Occipital lobe (tissue), 2 donors: ENCODE results near the gene ITFG1. TPM values are rescaled to one million over a fixed set of nuclear protein-coding genes. Genes with fewer than 3 reads are reported as not detected.
A peak's percentile ranks its signal among the peaks of the same experiment; 100 is the strongest.

ENCODE experiments used
- DNase-seq: peaks from one replicate; lab custom pipeline; 2025; lab: John Stamatoyannopoulos, UW
- total RNA-seq: library from RNA; depleted of rRNA; stranded (reverse); fragments of >200 nt; gene quantifications from one replicate; pipeline ENCODE4 v1.2.3, GENCODE V29; 2014

Gene ITFG1
- 187 TPM for total RNA-seq

GRCh38 chr16:47460711-47461597 lies at the start of gene ITFG1, which contains the start of gene PHKB:
Gene ITFG1, minus strand, starts transcription at chr16:47461063. Its CDS starts 18 bp downstream, at chr16:47461045.
Gene PHKB, plus strand, starts transcription at chr16:47461331. Its CDS starts 20 bp downstream, at chr16:47461351.
- peak; percentile 86 for DNase-seq

DNA sequence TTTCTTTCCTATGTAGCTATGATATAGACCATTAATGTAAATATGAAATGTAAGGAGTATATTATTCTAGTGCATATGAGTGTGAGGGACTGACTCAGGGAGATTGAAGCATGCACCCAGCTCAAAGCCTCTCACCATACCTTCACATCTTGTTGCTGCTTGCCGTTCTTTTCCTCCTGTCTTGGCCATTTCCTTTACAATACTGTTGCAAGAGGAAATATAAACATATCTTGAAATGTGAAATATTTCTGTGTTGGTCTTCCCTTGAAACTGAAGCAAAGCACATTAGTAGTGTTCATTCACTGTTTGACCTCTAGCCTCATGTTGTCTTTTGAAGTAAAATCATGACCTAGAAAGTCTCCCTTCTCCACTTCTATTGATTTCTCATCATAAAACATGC lies 46.8 kb upstream of the ITFG1 start:
- DNase-seq = no peak

- no peak for DNase-seq
Observed at GRCh38 chr16:47506800-47507199, 45.9 kb upstream of the ITFG1 start.

DNA sequence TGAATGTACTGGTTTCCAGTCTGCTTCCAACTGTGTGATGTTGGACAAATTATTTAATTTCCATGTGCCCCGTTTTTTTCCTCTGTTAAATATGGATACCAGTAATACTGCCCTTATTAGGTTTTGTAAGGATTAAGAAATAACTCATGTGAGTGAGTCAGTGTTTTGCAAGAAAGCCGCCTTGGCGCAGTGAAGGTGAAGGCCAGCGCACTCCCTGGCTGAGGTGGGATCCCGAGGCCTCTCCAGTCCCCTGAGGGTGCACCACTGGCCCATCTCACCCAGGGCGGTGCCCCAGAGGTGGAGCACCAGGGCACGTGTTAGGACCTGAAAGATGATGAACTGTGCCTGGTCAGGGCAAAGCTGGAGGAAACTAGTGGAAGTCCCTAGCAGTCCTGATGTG lies 43.7 kb upstream of the ITFG1 start:
- DNase-seq = no peak

DNA sequence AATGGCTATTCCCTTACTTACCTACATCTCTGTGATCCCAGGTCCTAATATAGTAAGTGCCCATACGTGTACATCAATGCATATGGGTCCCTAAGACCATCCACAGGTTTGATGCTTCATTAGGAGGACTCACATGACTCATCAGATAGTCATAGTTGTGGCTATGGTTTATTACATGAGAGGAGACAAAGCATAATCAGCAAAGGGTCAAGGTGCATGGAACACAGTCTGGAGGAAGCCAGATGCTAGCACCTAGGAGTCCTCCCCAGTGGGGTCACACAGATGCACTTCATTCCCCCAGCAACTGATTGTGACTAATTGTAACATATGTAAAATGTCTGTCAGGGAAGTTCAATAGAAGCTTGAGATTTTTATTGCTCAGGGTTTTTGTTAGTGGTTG lies 43.1 kb upstream of the ITFG1 start:
- no peak for DNase-seq

- DNase-seq = no peak
Observed at GRCh38 chr16:47499700-47500264, 38.9 kb upstream of the ITFG1 start.

- DNase-seq = no peak
Observed at GRCh38 chr16:47499080-47499699, 38.3 kb upstream of the ITFG1 start.

DNA sequence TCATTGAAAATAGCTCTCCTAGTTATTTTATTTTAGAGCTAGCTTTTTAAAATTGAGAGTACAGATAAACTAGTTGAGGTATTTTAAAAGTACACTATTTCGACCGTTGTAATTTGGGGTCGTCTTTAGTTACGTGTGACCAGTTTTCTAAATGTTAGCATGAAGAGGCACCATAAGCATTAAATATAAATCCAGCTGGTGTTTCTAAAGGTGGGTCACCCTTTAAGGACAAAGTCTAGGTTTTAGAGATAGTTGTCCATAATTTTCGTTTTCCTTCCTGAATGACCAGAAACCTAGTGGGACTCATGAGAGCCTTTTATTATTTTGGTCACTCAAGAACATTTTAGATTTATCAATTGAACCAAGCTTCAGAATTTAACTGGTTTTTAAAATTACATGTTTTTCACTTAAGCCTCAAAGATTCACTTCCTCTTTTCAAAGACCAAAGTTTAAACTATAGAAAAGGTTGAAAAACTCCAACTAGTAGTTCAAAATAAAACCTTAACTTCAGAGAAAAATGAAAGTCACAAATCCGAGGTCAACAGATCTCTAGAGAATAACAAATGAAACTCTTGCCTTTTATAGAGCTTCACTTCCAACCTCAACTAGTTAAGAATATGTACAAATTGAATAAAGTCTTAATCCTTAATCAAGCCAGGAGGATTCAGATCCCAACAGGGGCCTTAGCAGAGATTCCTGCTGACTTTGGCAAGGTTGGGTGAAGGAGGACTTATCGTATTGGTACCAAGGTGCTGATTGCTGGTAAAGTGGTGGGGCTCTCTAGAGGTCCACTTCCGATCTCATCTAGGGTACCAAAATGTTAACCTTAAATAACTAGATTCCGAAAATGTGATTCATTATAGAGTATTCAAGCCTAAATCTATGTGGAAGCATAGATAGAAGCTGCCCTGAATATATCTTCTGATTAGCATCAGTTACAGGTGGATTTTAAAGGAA lies 32.8 kb upstream of the ITFG1 start:
- no peak for DNase-seq

- no peak for DNase-seq
Observed at GRCh38 chr16:47492428-47493377, 31.8 kb upstream of the ITFG1 start.

- no peak for DNase-seq
Observed at GRCh38 chr16:47492036-47492427, 31.2 kb upstream of the ITFG1 start.

DNA sequence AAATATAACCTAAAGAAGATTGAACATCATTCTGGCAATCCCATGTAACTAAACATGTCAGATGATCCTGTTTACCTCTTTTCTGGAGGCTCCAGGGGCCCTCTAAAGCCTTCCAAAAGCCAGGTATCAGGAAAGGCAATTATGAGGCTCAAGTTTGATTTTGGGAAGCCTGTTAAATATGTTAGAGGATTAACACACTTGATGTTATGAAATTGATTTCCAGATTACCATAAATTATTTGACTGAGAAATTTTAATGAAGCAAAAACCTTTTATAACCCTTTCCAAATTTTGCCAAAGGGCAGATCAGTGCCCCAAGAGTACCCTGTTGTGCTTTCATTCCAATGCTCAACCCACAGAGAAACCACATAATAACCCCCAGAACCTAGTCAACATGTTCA lies 29.6 kb upstream of the ITFG1 start:
- DNase-seq = no peak

- no peak for DNase-seq
Observed at GRCh38 chr16:47488051-47488450, 27.2 kb upstream of the ITFG1 start.

GRCh38 chr16:47486856-47487255 lies 26.0 kb upstream of the ITFG1 start:
- DNase-seq = no peak

DNA sequence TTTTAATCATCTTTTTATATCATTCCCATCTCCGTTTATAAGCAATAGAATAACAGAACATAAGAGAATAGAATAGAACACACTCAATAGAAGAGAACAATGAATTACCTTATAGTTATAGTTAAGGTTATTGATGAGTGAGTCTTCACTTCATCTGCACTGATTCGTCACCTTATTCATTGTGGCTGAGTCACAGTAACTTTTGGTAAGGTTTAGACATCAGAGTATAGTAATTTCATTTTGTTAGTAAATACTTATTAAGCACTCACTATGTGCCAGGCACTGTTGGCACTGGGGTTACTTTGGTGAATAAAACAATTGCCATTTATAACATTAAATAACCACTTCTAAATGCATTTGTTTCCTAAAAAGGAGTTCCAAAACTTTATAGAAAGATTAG lies 22.8 kb upstream of the ITFG1 start:
- no peak for DNase-seq

DNA sequence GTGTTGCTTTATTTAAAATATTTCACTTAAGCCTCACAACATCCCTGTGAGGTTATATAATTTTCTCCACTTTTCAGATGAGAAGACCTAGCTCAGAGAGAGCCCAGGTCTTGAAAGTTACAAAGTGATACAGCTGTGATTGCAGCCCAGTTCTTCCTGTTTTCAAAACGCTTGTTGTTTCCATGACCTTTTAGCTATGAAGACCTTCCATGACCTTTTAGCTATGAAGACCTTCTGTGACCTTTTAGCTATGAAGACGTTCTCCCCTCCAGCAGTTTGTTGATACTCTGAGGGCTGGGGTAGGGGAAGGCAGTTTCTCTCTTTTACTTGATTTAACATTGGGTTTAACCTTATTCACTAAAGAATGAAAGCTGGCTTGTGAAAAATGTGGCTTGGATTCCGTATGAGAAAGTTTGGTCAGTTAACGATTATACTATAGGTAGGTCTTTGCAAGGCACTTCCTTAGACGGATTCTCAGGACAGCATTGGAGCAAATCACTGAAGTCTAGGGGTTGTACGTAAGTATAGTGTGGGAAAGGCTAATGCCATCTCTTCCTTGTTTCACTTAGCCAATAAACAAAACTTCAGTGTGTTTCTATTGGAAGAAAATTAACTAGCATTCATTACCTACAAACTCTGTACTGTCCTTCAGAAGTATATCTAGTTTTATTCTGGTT lies 21.0 kb upstream of the ITFG1 start:
- DNase-seq = no peak

DNA sequence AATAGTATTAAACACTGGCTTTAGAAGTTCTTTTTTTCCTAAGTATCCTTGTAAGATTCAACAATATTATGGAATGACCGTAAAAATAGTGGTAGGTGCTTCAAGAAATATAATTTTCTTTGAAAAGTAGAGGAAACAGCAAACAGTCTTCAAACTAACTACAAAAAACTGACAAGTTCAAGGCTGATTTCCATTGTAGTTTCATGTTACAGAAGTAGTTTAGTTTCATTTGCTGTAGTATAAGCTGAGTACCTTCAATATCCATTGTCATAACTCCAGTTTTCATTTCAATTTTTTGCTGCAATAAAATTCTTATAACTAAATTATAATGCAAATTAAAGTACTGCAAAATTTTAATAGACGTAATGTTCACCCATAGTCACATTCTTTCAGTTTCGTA lies 19.5 kb upstream of the ITFG1 start:
- DNase-seq = no peak

- no peak for DNase-seq
Observed at GRCh38 chr16:47477679-47478078, 16.8 kb upstream of the ITFG1 start.

- no peak for DNase-seq
Observed at GRCh38 chr16:47476654-47477345, 15.9 kb upstream of the ITFG1 start.

DNA sequence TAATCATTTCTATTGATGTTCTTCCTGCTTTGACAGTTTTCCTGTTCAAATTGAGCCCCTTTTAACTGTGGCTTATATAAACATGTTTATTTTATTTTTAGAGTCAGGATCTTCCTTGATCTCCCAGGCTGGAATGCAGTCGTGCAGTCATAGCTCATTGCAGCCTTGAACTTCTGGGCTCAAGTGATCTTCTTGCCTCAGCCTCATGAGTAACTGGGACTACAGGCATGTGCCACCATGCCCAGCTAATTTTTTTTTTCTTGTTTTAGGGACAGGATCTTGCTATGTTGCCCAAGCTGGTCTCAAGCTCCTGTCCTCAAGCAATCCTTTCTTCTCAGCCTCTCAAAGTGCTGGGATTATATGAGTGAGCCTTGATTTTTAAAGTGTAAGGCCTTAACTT lies 14.9 kb upstream of the ITFG1 start:
- no peak for DNase-seq
